GM12872 (cell line): ENCODE results near the gene PKHD1.
A peak's percentile ranks its signal among the peaks of the same experiment; 100 is the strongest.

Experiments used
- TF ChIP-seq, protein P1 (sequence below): IDR thresholded peaks from 3 replicates; pipeline ENCODE4 v1.5.1; 2011; ENCODE audit warnings: low read depth, mild to moderate bottlenecking, low read length, moderate library complexity; ENCODE audit not compliant: insufficient read depth

PKHD1 gene

GRCh38 chr6:51778666-51779065 lies 308.7 kb downstream of the PKHD1 start:
- TF ChIP-seq, protein P1, sequence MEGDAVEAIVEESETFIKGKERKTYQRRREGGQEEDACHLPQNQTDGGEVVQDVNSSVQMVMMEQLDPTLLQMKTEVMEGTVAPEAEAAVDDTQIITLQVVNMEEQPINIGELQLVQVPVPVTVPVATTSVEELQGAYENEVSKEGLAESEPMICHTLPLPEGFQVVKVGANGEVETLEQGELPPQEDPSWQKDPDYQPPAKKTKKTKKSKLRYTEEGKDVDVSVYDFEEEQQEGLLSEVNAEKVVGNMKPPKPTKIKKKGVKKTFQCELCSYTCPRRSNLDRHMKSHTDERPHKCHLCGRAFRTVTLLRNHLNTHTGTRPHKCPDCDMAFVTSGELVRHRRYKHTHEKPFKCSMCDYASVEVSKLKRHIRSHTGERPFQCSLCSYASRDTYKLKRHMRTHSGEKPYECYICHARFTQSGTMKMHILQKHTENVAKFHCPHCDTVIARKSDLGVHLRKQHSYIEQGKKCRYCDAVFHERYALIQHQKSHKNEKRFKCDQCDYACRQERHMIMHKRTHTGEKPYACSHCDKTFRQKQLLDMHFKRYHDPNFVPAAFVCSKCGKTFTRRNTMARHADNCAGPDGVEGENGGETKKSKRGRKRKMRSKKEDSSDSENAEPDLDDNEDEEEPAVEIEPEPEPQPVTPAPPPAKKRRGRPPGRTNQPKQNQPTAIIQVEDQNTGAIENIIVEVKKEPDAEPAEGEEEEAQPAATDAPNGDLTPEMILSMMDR = no peak

DNA sequence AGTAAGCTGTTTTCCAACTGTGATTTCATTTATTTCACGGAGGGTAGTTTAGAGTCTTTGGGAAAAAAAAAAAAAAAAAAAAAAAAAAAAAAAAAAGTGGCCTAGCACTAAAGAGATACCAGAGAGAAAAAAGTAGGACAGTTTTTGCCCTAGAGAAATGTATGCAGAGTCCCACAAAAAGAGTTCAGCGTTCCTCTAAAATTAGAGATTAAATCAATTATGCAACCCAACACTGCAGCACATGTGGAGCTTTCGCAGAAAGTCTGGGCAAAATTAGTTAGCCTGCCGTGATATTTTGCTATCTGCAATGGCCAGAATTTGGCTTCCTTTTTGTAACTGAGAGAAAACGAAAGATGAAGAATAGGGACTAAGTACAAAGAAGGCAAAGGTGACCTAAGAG lies 309.8 kb downstream of the PKHD1 start:
- TF ChIP-seq, protein P1 = no peak

DNA sequence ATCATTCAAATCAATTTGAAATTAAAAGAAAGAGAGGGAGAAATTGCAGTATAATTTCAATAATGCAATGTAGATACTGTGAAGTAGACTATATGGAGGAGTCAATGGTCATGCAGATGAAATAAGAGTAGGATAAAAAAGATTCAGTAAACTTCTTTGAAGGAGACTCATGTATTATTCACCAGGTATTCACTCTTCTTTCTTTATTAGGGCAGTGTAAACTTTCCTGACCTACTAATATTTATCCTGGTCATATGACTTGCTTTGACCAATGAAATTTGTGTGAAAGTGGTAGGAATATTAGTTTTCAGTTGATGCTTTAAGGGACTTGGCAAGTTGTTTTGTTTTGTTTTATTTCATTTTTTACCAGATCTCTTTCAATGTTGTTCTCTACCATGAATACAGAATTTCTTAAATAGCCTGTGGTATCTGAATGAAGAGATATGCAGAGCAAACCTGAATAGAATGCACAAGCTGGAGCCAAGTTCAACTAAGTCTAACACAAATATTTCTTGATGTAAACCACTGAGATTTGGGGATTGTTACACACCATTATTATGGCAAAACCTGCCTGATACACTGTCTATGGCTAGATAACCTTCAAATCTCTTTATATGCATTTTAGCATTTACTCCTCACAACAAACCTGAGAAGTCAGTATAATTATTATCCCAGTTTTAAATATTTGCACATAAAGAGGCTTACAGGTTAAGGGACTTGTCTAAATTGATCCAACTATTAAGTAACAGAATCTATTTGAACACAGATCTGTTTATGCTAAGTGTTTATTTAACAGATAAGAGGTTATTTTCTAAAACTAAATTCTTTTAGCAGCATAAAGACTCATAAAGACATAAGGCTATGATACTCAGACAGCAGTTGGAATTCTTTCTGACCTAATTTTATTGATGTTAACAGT lies 311.2 kb downstream of the PKHD1 start:
- TF ChIP-seq, protein P1 = no peak

DNA sequence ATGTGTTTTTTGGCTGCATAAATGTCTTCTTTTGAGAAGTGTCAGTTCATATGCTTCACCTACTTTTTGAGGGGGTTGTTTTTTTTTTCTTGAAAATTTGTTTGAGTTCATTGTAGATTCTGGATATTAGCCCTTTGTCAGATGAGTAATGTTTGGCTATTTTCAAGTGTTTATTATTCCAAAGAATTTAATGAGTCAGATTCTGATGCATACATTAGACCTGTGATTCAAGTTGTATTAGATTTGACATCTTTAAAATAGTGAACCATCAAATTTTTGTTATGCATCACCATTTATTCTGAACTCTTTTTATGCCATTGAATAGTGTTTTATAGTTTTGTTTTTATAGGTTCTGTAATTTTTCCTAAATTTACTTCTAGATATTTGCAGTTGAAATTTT lies 319.3 kb downstream of the PKHD1 start:
- TF ChIP-seq, protein P1 = no peak

DNA sequence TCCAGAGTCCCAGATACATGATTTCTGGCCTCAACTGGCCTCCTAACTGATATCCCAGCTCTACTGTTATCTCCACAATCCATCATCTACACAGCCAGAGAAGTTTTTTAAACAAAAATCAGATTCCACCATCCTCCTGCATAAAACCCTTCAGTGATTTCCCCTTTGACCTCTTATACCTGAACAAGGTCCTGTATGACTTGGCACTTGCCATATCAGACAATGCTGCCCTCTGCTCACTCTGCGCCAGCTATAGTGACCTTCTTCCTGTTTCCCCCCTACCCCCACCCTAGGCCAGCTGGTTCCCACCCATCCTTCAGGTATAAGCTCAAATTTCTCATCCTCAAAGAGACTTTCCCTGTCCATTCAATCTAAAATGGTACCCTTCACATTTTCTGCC lies 322.2 kb downstream of the PKHD1 start:
- TF ChIP-seq, protein P1 = no peak

GRCh38 chr6:51753635-51754034 lies 333.8 kb downstream of the PKHD1 start:
- TF ChIP-seq, protein P1 = peak; percentile 79

DNA sequence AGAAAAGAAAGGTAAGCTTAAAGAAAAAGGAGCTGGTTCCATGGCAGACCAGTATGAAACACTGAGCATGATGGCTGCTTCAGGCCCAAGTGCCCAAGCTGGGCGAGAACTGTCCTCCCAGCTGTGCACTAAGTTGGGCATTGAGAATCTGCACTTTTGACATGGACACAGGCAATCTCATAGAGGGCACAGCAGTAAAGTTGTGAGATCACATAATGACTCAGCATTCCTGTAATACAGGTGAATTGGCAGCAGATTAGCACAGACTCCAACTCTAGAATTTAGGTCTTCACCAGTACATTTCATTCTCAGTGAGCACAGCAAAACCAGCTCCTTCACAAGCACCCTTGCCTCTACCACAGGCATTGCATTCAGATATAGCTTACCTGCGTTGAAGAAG lies 343.4 kb downstream of the PKHD1 start:
- TF ChIP-seq, protein P1 = no peak
